HG02970 (cell line): ENCODE results near the gene ACTL10.
"Not testable (repeated sequence)": the region's sequence is repeated elsewhere in the genome, so short reads cannot be mapped to it uniquely, and the experiment has no call there.

Experiments
- ATAC-seq: cut with Tn5 transposase; IDR thresholded peaks from one replicate; pipeline ENCODE4 v1.9.1; 2021; ENCODE audit warnings: mild to moderate bottlenecking, moderate library complexity, moderate number of reproducible peaks; ENCODE audit not compliant: unreplicated experiment, low FRiP score

Gene ACTL10

GRCh38 chr20:33689973-33690372 is 23.2 kb downstream of the ACTL10 start:
- no peak for ATAC-seq

DNA sequence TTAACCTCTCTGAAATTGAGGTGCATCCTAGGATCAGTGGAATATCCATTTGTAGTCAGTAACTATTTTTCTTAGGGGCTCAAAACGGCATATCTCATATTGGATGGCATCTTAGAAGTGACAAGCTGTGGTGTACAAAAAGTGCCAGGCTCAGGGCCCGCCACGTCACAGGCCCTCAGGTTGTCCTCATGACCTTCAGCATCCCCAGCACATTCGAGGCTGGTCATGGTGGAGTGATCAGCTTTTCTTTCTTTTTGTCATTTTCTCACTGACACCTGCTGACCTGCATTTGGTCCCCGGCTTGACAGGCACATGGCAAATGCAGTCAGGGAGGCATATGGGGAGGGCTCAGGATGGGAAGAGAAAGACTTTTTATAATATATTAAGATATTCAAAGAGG is 26.5 kb downstream of the ACTL10 start:
- no peak for ATAC-seq

DNA sequence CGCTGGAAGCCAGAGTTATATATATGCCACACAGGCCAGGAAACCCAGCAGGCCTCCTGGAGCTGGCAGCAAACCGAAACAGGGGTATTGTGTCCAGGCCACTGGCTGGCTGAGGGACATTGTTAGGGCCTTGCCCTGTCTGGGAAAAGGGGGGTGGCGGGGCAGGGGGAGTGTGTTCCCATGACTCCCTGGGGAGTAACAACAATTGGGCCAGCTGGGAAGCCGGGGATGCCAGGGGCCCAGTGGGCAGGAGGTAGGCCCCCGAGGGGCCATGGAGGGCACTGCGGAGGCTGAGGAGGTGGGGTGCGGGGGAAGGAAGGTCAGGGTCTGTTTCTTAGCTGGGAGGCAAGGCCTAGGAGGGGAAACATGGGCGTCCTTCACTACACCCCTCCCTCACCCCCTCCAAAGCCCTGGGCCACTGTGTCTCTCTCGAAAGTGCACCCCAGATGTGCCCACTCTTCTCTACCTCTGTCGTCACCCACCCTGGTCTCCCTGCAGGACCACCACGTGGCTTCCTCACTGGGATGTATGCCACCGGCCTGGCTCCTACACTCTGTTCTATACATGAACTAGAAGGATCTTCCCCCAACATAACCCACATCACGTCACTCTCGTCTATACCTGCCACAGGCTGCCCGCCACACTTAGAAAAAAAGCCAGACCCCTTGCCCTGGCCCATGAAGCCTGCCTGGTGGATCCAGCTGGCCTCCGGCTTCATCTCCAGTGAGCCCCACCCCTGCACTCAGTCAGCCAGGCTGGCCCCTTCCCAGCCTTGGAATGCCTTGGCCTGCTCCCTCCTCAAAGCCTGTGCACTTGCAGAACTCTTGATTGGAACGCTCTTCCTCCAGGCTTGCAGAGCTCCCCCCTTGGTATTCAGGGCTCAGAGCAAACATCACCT is 27.2 kb downstream of the ACTL10 start:
- ATAC-seq = no peak

GRCh38 chr20:33694639-33695012 is 27.9 kb downstream of the ACTL10 start:
- ATAC-seq = no peak

DNA sequence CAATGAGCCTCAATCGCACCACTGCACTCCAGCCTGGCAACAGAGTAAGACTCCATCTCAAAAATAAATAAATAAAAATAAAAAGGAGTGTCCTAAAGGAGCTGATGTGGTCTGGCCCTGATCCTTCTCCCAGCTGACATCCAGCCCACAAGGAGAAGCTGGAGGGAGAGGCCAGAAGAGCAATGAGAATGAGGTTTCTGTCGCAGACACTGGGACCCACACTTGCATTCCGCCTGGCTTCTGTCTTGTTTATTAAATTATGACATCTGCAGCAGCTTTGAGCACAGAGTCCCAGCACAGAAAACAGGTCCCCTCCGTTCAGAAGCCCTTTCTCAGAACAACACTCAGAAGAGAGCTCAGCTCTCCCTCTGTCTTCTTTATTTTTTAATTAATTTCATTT is 29.7 kb downstream of the ACTL10 start:
- no peak for ATAC-seq

DNA sequence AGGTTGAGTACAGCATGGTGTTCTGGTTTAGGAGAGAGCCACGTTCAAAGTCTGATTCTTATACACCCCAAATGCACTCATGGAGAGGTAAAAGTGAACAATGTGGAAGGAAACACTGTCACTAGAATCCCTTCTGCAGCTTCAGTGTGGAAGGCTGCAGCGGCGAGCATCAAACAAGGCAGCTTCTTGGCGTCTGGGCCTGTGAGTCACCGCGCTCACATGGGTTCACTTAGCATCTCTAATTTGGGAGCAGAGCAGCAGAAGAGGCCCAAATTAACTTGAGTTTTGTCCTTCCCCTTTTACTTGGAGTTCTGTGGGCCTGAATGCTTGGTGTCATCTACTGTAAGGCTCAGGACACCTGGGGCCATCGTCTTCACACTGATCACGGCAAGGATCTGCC is 30.4 kb downstream of the ACTL10 start:
- ATAC-seq = no peak

- not testable (repeated sequence) for ATAC-seq
Observed at GRCh38 chr20:33698966-33699365, 32.2 kb downstream of the ACTL10 start.

GRCh38 chr20:33700696-33701441 is 34.1 kb downstream of the ACTL10 start:
- ATAC-seq = not testable (repeated sequence)

DNA sequence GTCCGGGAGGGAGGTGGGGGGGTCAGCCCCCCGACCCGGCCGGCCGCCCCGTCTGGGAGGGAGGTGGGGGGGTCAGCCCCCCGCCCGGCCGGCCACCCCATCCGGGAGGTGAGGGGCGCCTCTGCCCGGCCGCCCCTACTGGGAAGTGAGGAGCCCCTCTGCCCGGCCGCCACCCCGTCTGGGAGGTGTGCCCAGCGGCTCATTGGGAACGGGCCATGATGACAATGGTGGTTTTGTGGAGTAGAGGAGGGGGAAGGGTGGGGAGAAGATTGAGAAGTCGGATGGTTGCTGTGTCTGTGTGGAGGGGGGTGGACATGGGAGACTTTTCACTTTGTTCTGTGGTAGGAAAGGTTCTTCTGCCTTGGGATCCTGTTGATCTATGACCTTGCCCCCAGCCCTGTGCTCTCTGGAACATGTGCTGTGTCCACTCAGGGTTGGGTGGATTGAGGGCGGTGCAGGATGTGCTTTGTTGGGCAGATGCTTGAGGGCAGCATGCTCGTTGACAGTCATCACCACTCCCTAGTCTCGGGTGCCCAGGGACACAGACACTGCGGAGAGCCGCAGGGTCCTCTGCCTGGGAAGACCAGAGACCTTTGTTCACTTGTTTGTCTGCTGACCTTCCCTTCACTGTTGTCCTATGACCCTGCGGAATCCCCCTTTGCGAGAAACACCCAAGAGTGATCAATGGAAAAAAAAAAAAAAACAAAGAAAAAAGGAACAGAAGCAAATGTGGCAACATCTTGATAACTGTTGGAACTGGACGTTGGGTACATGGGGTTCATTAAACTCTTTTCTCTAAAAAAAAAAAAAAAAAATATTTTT is 35.1 kb downstream of the ACTL10 start:
- no peak for ATAC-seq

GRCh38 chr20:33702861-33703260 is 36.1 kb downstream of the ACTL10 start:
- ATAC-seq = no peak

GRCh38 chr20:33703498-33704137 is 36.9 kb downstream of the ACTL10 start:
- ATAC-seq = no peak

DNA sequence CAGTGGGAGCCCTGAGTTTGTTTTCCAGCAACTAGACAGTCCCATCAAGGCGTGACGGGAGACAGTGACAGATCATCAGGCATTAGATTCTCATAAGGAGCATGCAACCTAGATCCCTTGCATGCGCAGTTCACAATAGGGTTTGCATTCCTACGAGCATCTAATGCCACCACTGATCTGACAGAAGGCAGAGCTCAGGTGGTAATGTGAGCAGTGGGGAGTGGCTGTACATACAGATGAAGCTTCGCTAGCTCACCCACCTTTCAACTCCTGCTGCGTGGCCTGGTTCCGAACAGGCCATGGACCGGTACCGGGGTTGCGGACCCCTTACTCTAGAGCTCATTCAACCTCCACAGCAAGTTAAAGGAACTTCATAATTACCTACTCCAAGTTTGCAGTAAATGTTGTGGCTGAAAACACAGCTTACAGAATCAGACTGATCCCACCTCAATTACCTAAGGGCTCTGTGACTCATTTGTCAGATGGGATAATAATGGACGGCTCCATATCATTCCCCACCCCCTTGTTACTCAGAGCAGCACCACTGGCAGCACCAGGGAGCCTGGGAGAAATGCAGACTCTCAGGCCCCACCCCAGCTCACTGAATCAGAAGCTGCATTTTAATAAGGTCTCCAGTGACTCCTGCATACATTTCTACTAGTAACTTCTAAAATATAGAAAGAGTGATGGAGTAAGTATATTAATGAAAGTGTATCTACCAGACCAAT is 37.6 kb downstream of the ACTL10 start:
- ATAC-seq = no peak

- ATAC-seq = no peak
Observed at GRCh38 chr20:33707668-33708067, 40.9 kb downstream of the ACTL10 start.

DNA sequence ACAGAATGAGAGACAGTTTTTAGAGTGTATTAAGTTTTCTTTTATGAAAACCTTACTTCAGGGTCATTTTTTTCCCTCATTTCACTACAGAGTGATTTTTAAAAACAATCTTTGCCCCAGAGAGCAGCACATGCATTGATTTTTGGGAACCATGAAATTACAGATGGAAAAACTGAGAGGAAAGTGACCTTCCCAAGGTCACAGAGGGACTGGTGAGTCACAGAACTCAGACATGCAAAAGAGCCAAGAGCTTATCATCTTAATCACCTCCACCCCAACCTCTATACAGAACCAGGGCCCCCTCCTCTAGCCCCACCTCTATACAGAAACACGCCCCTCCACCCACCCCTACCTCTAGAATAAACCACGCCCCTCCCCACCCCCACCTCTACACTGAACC is 42.7 kb downstream of the ACTL10 start:
- no peak for ATAC-seq

DNA sequence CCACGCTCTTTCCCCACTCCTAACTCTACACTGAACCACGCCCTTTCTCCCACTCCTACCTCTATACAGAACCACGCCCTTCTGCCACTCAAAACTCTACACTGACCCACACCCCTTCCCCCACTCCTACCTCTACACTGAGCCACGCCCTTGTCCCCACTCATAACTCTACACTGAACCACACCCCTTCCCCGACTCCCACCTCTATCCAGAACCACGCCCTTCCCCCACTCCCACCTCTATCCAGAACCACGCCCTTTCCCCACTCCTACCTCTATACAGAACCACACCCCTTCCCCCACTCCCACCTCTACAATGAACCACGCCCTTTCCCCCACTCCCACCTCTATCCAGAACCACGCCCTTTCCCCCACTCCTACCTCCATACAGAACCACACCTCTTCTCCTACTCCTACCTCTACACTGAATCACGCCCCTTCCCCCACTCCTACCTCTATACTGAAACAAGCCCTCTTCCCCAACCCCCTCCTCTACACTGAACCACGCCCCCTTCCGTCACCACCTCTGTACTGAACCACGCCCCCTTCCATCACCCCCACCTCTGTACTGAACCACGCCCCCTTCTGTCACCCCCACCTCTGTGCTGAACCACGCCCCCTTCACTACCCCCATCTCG is 43.3 kb downstream of the ACTL10 start:
- no peak for ATAC-seq

GRCh38 chr20:33710681-33711445 is 44.1 kb downstream of the ACTL10 start:
- no peak for ATAC-seq

GRCh38 chr20:33711446-33711738 is 44.6 kb downstream of the ACTL10 start:
- no peak for ATAC-seq

DNA sequence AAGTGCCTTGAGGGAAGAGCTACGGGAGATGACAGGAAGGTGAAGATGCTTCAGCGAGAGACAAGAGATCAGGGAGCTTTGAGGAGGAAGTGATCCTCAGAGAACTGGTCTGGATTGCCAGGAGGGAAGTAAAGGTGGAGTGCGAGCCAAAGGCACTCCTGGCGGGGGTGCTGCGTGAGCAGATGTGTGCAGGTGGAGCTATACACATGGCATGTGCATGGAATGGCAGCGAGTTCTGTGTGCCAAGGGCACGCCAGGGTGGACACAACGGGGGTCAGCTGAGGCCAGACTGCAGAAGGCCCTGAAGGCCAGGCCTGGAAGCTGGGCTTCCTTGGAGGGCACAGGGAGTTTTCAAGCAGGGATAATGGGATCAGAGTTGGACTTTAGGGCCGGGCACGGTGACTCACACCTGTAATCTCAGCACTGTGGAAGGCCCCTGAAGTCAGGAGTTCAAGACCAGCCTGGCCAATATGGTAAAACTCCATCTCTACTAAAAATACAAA is 47.2 kb downstream of the ACTL10 start:
- ATAC-seq = no peak

- ATAC-seq = no peak
Observed at GRCh38 chr20:33716498-33716897, 49.8 kb downstream of the ACTL10 start.
